ENCODE data around the gene IGFBP1.

DNA sequence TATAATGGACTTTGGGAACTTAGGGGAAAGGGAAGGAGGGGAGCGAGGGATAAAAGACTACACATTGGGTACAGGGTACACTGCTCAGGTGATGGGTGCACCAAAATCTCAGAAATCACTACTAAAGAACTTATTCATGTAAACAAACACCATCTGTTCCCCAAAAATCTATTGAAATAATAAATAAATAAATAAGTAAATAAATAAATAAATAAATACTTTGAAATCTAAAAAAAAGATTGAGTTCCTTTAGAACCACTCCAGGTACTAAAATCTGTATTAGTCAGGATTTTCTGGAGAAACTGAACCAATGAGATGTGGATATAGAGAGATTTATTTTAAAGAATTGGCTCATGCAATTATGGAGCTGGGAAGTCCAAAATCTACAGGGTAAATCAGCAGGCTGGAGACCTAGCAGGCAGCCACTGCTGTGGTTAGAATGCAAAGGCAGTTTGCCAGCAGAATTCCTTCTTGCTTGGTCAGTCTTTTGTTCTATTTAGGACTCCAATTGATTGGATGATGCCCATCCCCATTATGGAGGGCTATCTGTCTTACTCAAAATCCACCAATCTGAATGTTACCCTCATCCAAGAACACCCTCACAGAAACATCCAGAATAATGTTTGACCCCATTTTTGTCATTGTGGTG lies 8.9 kb downstream of the IGFBP1 start:
- TF ChIP-seq, protein P1, sequence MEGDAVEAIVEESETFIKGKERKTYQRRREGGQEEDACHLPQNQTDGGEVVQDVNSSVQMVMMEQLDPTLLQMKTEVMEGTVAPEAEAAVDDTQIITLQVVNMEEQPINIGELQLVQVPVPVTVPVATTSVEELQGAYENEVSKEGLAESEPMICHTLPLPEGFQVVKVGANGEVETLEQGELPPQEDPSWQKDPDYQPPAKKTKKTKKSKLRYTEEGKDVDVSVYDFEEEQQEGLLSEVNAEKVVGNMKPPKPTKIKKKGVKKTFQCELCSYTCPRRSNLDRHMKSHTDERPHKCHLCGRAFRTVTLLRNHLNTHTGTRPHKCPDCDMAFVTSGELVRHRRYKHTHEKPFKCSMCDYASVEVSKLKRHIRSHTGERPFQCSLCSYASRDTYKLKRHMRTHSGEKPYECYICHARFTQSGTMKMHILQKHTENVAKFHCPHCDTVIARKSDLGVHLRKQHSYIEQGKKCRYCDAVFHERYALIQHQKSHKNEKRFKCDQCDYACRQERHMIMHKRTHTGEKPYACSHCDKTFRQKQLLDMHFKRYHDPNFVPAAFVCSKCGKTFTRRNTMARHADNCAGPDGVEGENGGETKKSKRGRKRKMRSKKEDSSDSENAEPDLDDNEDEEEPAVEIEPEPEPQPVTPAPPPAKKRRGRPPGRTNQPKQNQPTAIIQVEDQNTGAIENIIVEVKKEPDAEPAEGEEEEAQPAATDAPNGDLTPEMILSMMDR (conservative IDR thresholded peaks at IDR 0.05; ENCODE audit: low read depth in 2 of 2), result no peak
- TF ChIP-seq EZH2 (IDR thresholded peaks at IDR 0.05; ENCODE audit: low read depth, unreplicated experiment) (no peak), POLR2AphosphoS5 (IDR thresholded peaks at IDR 0.05; ENCODE audit: low read depth) (no peak), JUNB (IDR thresholded peaks at IDR 0.05; ENCODE audit: unreplicated experiment) (no peak), CREB1 (CRISPR knock-in tag; IDR thresholded peaks at IDR 0.05; ENCODE audit: low read depth) (no peak)
- TF ChIP-seq, protein P2, sequence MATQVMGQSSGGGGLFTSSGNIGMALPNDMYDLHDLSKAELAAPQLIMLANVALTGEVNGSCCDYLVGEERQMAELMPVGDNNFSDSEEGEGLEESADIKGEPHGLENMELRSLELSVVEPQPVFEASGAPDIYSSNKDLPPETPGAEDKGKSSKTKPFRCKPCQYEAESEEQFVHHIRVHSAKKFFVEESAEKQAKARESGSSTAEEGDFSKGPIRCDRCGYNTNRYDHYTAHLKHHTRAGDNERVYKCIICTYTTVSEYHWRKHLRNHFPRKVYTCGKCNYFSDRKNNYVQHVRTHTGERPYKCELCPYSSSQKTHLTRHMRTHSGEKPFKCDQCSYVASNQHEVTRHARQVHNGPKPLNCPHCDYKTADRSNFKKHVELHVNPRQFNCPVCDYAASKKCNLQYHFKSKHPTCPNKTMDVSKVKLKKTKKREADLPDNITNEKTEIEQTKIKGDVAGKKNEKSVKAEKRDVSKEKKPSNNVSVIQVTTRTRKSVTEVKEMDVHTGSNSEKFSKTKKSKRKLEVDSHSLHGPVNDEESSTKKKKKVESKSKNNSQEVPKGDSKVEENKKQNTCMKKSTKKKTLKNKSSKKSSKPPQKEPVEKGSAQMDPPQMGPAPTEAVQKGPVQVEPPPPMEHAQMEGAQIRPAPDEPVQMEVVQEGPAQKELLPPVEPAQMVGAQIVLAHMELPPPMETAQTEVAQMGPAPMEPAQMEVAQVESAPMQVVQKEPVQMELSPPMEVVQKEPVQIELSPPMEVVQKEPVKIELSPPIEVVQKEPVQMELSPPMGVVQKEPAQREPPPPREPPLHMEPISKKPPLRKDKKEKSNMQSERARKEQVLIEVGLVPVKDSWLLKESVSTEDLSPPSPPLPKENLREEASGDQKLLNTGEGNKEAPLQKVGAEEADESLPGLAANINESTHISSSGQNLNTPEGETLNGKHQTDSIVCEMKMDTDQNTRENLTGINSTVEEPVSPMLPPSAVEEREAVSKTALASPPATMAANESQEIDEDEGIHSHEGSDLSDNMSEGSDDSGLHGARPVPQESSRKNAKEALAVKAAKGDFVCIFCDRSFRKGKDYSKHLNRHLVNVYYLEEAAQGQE (IDR thresholded peaks at IDR 0.05; ENCODE audit: unreplicated experiment), result no peak
